AG04449 (cell line): Measurements from ENCODE around the gene AVPR1B.

Experiments used
- CTCF ChIA-PET: fragments of 350-600 bp; formaldehyde crosslinking; extraction: SDS; loops from one replicate; lab custom pipeline; 2021; ENCODE audit warnings: antibody characterized with exemption; lab: Yijun Ruan, JAX
- POLR2A ChIA-PET: fragments of 400-600, 350-600 bp; formaldehyde crosslinking; extraction: SDS; loops from one replicate; lab custom pipeline; 2020; ENCODE audit warnings: antibody characterized with exemption, inconsistent platforms; lab: Yijun Ruan, JAX
- DNase-seq: peaks from one replicate; pipeline ENCODE4 v3.0.0-alpha.2; 2010; ENCODE audit warnings: low read depth, low spot score
- H3K4me3 ChIP-seq: 2 replicates; pipeline ENCODE4 v1.5.1; 2011; ENCODE audit warnings: low read depth, mild to moderate bottlenecking, control low read depth, low read length
- TF ChIP-seq, protein P1 (sequence below): IDR thresholded peaks from one replicate; pipeline ENCODE4 v1.5.1; 2011; ENCODE audit warnings: mild to moderate bottlenecking, moderate library complexity, low read length, control low read depth, inconsistent platforms; ENCODE audit not compliant: insufficient read depth; ENCODE audit errors: missing control alignments

AVPR1B gene

DNA sequence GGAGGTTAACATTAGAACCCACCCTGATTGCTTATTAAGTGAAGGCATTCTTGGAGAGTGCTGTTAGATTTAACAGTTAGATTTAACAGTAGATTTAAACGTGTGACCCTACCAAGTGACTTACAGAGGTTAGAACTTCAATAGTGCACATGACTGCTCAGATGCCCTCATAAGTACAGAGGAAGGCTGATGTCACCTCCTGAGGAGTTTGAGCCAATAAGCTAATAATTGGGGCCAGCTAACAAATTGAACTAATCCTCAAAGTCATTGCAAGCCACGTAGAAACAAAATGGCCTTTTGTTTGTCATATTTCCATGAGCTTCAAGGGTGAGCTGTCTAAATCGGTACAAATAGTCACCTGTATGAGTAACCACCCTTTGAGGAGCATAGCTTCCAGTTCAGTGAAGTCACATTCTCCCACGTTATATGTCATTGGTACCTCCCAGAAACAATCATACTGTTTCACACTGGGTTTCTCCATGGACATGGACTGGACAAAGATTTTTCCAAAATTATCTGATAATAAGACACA lies 11.7 kb downstream of the AVPR1B start:
- TF ChIP-seq, protein P1, sequence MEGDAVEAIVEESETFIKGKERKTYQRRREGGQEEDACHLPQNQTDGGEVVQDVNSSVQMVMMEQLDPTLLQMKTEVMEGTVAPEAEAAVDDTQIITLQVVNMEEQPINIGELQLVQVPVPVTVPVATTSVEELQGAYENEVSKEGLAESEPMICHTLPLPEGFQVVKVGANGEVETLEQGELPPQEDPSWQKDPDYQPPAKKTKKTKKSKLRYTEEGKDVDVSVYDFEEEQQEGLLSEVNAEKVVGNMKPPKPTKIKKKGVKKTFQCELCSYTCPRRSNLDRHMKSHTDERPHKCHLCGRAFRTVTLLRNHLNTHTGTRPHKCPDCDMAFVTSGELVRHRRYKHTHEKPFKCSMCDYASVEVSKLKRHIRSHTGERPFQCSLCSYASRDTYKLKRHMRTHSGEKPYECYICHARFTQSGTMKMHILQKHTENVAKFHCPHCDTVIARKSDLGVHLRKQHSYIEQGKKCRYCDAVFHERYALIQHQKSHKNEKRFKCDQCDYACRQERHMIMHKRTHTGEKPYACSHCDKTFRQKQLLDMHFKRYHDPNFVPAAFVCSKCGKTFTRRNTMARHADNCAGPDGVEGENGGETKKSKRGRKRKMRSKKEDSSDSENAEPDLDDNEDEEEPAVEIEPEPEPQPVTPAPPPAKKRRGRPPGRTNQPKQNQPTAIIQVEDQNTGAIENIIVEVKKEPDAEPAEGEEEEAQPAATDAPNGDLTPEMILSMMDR: no peak
- no peak overlapping the region for H3K4me3 ChIP-seq
- no peak for DNase-seq
- ChIA-PET CTCF (interaction anchor here (1.1 to 16.4 kb wide), 26 partner anchors 9 to 447 kb away, joined by 3 to 561 read pairs (median 8); partner anchors contain the start of gene RAB7B), POLR2A (no interaction called here)

DNA sequence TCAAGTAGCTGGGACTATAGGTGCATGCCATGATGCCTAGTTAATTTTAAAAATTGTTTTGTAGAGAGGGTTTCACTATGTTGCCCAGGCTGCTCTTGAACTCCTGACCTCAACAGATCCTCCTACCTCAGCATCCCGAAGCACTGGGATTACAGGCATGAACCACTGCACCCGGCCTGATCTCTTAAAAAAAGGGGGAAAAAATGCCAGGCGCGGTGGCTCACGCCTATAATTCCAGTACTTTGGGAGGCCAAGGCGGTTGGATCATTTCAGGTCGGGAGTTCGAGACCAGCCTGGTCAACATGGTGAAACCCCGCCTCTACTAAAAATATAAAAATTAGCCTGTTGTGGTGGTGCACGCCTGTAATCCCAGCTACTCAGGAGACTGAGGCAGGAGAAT lies 13.2 kb downstream of the AVPR1B start:
- no peak overlapping the region for H3K4me3 ChIP-seq
- no peak for DNase-seq
- ChIA-PET CTCF (interaction anchor here (0.7 to 16.4 kb wide), 8 partner anchors 11 to 292 kb away, joined by 3 to 561 read pairs (median 7); no protein-coding TSS in a partner anchor), POLR2A (no interaction called here)
- TF ChIP-seq, protein P1: no peak

DNA sequence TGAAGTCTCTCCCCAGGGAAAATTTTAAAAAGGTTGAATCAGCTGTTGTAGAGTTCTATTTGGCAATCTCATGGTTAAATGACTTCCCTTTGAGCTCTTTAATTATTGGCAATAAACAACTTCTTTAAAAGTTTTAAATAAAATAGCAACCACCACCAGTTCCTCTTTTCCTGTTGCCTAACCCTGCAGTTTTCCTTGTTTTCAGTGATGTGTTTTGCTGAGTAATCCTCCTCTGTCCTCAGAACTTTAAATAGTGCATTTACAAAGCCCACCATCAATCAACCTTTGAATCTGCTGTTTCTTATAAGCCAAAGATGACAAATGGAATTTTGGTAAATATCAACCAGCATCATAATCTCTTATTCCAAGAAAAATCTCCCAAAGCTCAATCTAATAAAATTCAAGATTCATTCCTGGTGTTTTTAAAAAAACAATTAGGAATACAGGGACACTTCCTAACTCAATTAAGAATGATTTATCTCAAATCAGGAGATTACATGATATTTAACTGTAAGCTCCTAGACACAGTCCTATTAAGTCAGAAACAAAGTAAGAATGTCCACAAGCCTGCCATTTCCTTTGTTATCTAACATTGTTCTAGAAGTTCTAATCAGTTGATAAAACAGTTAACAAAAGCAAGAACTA lies 14.8 kb downstream of the AVPR1B start:
- POLR2A ChIA-PET: no interaction called here
- CTCF ChIA-PET: interaction anchor here (0.8 to 16.4 kb wide), 8 partner anchors 10 to 310 kb away, joined by 3 to 561 read pairs (median 6); no protein-coding TSS in a partner anchor
- DNase-seq: no peak
- TF ChIP-seq, protein P1: no peak
- H3K4me3 ChIP-seq: no peak overlapping the region

DNA sequence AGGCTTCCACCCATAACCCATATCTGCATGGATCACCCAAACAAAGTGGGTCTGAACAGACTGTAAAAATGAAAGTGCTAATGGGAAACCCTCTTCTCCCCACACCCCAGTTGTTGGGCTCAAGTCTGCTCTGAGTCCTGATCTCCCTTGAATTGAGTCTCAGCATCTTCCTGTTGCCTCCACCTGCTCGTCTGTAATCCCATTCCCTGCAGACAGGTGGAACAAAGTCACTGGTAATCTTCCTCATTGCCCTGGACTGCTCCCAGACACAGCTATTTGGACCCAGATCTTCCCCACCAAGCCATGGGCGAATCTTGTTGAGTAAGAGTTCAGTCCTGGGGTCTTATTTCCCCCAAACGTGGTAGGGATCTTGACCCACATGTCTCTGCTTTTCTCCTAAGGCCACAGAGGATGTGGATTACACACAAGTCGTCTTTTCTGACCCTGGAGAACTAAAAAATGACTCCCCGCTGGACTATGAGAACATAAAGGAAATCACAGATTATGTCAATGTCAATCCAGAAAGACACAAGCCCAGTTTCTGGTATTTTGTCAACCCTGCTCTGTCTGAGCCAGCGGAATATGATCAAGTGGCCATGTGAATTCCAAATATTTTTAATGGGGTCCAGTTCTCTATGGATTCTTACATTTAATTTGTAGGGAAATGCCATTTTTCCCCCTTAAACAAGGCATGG lies 15.7 kb downstream of the AVPR1B start:
- TF ChIP-seq, protein P1: no peak
- H3K4me3 ChIP-seq: no peak overlapping the region
- ChIA-PET POLR2A (no interaction called here), CTCF (interaction anchor here (1.0 to 16.4 kb wide), 4 partner anchors 9 to 194 kb away, joined by 3 to 561 read pairs (median 62); no protein-coding TSS in a partner anchor)
- DNase-seq: no peak

DNA sequence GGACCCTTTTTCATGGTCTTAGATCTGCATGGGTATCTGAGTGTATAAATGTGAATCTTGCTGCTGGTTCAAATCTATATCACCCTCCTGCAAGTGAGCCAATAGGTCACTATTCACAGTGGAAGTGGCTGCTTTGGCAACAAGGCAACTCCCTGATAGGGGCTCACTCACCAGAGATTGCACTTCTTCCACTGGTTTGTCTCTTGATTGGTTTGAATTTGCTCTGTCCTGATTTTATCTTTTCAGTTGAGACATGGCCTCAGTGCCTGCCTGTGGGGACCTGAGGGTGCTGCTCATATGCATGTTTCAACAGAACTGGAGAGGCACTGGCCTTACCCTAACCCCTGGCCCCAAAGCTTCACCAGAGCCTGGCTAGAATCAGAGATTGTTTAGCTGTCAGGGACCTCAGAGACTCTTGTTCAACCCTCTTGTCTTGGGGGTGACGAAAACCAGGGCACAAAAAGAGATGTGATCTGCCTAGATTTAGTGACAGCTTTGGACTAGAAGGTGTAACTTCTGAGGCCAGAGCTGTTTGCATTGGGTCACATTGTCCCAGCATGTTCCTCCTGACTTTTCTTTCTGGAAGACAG lies 16.9 kb downstream of the AVPR1B start:
- POLR2A ChIA-PET: no interaction called here
- CTCF ChIA-PET: interaction anchor here (1.0 to 16.4 kb wide), 4 partner anchors 70 to 193 kb away, joined by 3 to 561 read pairs (median 4); no protein-coding TSS in a partner anchor
- DNase-seq: no peak
- TF ChIP-seq, protein P1: no peak
- H3K4me3 ChIP-seq: no peak overlapping the region
